ENCODE results near the gene SLC3A2. TPM values are rescaled to one million over a fixed set of nuclear protein-coding genes. Genes with fewer than 3 reads are reported as not detected.

SLC3A2 gene
- total and polyA plus RNA-seq, 8 donors, result 66.9 to 331 (median 75.1) TPM

GRCh38 chr11:62889126-62889483 lies 8.4 kb downstream of the SLC3A2 start:
- Histone ChIP-seq H3K9me3 (no peaks in the 10 kb centered on the region), H3K4me3 (no peak overlapping the region), H3K36me3 (peaks cover 4 to 57% (median 40%) of the 10 kb centered on the region in 3 donors), H3K27ac (peak overlapping the region in 1 of 4 donors; percentile 33), H3K4me1 (peaks cover under 1 to 6% (median 2%) of the 10 kb centered on the region in 3 donors), H3K27me3 (no peaks in the 10 kb centered on the region)
- intact Hi-C loops (cut with DNase I), result no loop called here
- no peak for TF ChIP-seq CTCF (IDR thresholded peaks at IDR 0.05)
- FAIRE-seq (no peak), ATAC-seq (no peak), DNase-seq (no peak)
- 74 to 75% methylated on average over 2 of the region's 2 CpGs for WGBS, 2 donors

- Histone ChIP-seq H3K36me3 (peaks cover 4 to 51% (median 34%) of the 10 kb centered on the region in 3 donors), H3K27ac (peak overlapping the region in 1 of 4 donors; percentile 33)
- 71 to 75% methylated on average over 11 of the region's 11 CpGs for WGBS, 2 donors
Measured at GRCh38 chr11:62889484-62890437, 9.1 kb downstream of the SLC3A2 start.

GRCh38 chr11:62892077-62892922 lies 11.6 kb downstream of the SLC3A2 start:
- H3K27ac ChIP-seq, result no peak overlapping the region
- no peaks in the 10 kb centered on the region for H3K9me3 ChIP-seq
- TF ChIP-seq CTCF (IDR thresholded peaks at IDR 0.05), result no peak
- no peaks in the 10 kb centered on the region for H3K27me3 ChIP-seq
- intact Hi-C loops (cut with DNase I), result no loop called here
- no peak for ATAC-seq
- peaks cover 4 to 25% (median 16%) of the 10 kb centered on the region in 3 donors for H3K36me3 ChIP-seq
- H3K4me1 ChIP-seq, result no peaks in the 10 kb centered on the region
- no peak overlapping the region for H3K4me3 ChIP-seq
- FAIRE-seq, result no peak
- no peak for DNase-seq
- WGBS, 2 donors, result 81 to 83% methylated on average over 10 of the region's 10 CpGs

More at GRCh38 chr11:62889484-62890437, 9.1 kb downstream of the SLC3A2 start:
- TF ChIP-seq CTCF (IDR thresholded peaks at IDR 0.05), result no peak
- Histone ChIP-seq H3K4me3 (no peak overlapping the region), H3K27me3 (no peaks in the 10 kb centered on the region), H3K9me3 (no peaks in the 10 kb centered on the region), H3K4me1 (peaks cover 0 to 4% (median 0%) of the 10 kb centered on the region in 3 donors)
- ATAC-seq (peak in 1 of 4 donors; percentile 14), DNase-seq (no peak), FAIRE-seq (no peak)
- intact Hi-C loops (cut with DNase I), result no loop called here

- ATAC-seq (no peak), FAIRE-seq (no peak)
- WGBS, 2 donors, result 68 to 73% methylated on average over 6 of the region's 6 CpGs
Measured at GRCh38 chr11:62895501-62895900, 14.8 kb downstream of the SLC3A2 start.

More at GRCh38 chr11:62895501-62895900, 14.8 kb downstream of the SLC3A2 start:
- DNase-seq, result no peak
- H3K27me3 ChIP-seq, result no peaks in the 10 kb centered on the region
- H3K36me3 ChIP-seq, result no peaks in the 10 kb centered on the region
- no peak overlapping the region for H3K4me3 ChIP-seq
- H3K9me3 ChIP-seq, result no peaks in the 10 kb centered on the region
- no peaks in the 10 kb centered on the region for H3K4me1 ChIP-seq
- TF ChIP-seq CTCF (IDR thresholded peaks at IDR 0.05), result no peak
- intact Hi-C loops (cut with DNase I), result no loop called here
- H3K27ac ChIP-seq, result no peak overlapping the region

Data from pancreas (tissue), 10 donors.